ENCODE measurements around the gene DOCK8.
A peak's percentile ranks its signal among the peaks of the same experiment; 100 is the strongest.

Gene DOCK8

GRCh38 chr9:436482-436881 lies 221.8 kb downstream of the DOCK8 start:
- DNase-seq, result no peak

GRCh38 chr9:437066-437465 lies 222.4 kb downstream of the DOCK8 start:
- DNase-seq, result no peak

GRCh38 chr9:437574-438001 lies 222.9 kb downstream of the DOCK8 start:
- DNase-seq, result no peak

GRCh38 chr9:438066-438465 lies 223.4 kb downstream of the DOCK8 start:
- DNase-seq, result no peak

- no peak for DNase-seq
Measured at GRCh38 chr9:438961-439768, 224.5 kb downstream of the DOCK8 start.

DNA sequence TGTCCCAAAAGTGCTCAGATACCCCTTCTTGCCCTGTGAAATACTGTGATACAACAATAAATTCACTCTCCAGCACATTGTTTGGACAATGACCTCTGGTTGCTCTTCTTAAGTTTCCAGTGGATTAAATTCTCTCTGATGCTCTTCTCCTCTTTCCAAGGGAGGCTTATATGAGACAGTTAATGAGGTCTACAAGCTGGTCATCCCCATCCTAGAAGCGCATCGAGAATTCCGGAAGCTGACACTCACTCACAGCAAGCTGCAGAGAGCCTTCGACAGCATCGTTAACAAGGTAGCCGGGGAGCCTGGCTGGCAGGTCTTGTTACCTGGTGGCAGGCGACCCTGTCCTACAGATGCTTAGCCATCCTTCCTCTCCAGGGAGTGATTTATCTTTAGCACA lies 226.5 kb downstream of the DOCK8 start:
- DNase-seq, result no peak

GRCh38 chr9:444528-444927 lies 229.9 kb downstream of the DOCK8 start:
- no peak for DNase-seq

DNA sequence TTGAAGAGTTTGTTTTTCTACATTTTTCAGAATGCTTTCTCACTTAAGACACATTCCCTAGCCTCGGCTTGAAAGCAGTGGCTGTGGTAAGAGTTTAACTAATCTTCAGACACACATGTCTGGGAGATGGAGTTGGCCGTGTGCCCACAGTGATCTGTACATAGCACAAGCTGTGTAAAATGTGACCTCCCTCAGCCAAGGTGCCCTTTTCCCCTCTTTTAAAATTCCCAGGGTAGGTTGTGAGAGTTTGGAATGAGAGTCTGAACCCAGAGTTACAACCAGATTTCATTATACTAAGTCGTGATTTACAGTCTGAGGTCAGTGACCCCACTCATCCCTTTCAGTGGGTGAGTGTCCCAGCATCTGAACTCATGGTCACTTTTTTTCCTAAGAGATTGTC lies 230.4 kb downstream of the DOCK8 start:
- no peak for DNase-seq

- DNase-seq, result no peak
Measured at GRCh38 chr9:446074-446699, 231.5 kb downstream of the DOCK8 start.

GRCh38 chr9:447230-448025 lies 232.8 kb downstream of the DOCK8 start:
- DNase-seq, result peak; percentile 66

DNA sequence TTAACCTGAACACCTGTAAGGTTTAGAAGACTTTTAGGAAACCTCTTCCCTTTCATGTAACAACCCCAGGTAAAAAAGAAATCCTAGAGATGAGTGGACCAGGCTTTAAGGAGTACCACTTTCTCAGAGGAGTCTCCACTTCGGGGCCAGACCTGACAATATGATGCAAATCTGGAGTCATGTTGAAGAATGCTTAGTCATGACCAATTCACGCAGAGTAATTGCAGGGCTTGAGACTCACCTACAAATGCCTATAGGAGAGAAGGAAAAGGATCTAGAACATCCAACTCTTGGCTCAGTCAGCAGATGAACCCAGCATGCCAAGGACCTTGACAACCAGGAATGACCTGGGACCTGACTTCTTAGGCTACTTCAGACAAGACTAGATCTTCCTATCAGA lies 235.4 kb downstream of the DOCK8 start:
- DNase-seq, result no peak

GRCh38 chr9:450561-450960 lies 235.9 kb downstream of the DOCK8 start:
- no peak for DNase-seq

GRCh38 chr9:453832-454231 lies 239.2 kb downstream of the DOCK8 start:
- no peak for DNase-seq

DNA sequence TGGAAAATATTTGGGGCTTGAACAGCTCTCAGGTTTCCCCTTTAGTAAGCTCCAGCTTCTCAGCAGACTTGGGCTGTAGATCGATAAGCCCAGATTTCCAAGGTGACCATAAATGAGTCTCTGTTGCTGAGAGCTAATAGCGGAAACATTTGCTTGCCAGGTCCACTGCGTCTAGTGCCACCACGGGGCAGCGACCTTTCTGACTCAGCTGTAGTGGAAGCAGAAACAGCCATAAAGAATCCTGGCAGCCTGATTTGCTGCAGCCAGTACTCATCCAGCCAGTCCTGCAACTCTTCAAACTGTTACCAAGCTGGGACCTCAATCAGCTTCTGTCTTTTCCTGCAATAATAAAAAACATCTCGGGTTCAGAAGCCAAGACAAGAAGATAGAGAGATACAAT lies 241.7 kb downstream of the DOCK8 start:
- DNase-seq, result no peak

DNA sequence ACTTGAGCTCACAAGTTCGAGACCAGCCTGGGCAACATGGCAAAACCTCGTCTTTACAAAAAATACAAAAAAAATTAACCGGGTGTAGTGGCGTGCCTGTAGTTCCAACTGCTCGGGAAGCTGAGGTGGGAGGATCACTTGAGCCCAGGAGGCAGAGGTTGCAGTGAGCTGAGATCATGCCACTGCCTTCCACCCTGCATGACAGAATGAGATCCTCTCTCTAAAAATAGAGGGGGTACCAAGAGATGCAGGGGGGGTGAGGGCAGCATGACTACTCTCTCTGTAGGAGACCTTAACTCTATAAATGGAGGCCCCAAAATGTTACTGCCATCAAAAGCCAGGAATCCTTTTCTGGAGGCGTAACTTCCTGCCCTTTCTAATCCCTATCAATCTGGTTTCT lies 243.9 kb downstream of the DOCK8 start:
- DNase-seq, result no peak

GRCh38 chr9:459491-460444 lies 245.1 kb downstream of the DOCK8 start:
- no peak for DNase-seq

DNA sequence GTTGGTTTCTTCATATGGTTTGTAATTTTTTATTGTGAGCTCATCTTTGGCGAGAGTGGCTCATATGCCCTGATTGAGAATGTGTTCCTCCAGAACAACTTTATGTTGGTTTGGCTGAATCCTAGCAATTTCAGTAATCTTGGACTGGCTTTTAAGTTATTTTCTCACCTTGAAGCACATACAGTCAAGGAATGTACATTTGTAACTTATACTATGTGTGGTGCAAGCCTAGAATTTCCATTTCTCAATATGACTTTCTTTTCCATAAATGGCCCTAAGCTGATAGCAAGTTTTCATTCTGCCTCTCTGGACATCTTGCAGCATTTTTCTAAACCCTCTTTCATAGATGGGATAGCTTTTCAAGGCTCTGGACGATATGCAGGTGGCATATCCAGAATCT lies 247.5 kb downstream of the DOCK8 start:
- DNase-seq, result no peak

- DNase-seq, result no peak
Measured at GRCh38 chr9:462606-463005, 247.9 kb downstream of the DOCK8 start.

- no peak for DNase-seq
Measured at GRCh38 chr9:463455-464171, 248.9 kb downstream of the DOCK8 start.

DNA sequence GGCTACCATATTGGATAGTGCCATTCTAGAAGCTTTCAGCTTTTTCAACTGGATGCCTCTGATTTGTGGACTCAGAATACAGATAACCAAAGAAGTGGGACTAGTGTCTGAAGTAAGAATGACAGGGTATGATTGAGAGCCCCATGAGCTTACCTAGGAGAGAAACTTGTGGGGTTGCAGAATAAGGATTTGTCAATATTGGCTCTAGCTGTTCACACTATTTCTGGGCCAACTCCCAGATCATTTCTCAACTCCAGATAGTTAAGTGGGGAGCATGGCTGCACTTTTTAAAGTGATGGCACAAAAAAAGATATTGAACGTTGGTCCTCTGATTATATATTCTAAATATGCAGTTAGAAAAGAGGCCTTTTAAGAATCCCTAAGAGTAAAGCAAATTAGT lies 252.1 kb downstream of the DOCK8 start:
- DNase-seq, result no peak

DNA sequence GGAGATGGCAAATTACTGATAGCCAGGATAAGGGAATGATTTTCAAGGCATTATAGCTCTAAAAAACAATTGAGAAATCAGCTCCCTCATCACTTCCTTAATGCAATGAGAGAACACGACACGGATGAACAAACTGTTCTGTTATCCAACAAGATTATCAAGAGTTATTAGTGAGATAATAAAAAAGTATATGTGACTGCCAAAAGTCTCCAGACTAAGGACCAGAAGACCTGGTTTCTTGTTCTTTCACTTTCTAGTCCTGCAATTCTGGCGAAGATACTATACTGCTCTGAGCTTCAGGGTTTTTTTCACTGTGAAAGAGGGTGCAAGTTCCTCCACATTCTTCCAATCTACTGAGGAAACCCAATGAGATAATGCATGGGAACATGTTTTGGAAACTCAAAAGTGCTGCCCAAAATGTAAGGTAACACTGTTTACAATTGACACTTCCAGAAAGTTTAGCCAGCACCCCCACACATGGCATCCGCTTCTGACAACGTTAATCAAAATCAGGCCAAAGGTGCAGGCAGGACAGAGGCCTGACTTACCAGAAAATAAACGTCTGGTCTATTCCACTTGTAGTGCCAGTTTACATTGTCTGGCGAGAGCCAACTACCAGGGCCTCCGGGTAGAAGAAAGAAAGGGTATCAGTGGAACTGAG lies 254.2 kb downstream of the DOCK8 start:
- peak; percentile 11 for DNase-seq
